IMR-90 (cell line): Measurements from ENCODE around the gene LSM6. TPM values are rescaled to one million over a fixed set of nuclear protein-coding genes. Genes with fewer than 3 reads are reported as not detected.

Experiments
- ATAC-seq: fragments of 200-7000 bp; cut with Tn5 transposase; 2 replicates; pipeline ENCODE4 v1.9.1; 2020; ENCODE audit warnings: low read depth, mild to moderate bottlenecking, moderate library complexity
- BruUV-seq: library from RNA; stranded (reverse); fragments of 400-500 nt; replicated peaks from 2 replicates; lab custom pipeline; 2021; lab: Mats Ljungman, UMichigan
- CTCF ChIA-PET: fragments of 300-600 bp; formaldehyde crosslinking; extraction: SDS; loops from one replicate; lab custom pipeline; 2021; ENCODE audit warnings: antibody characterized with exemption; lab: Yijun Ruan, JAX
- POLR2A ChIA-PET: fragments of 300-600 bp; sonication (Branson Sonifier 250); formaldehyde crosslinking; loops from one replicate; lab custom pipeline; 2022; ENCODE audit warnings: antibody characterized with exemption; ENCODE audit not compliant: unreplicated experiment; lab: Charles Lee
- DNase-seq: peaks from one replicate; pipeline ENCODE4 v3.0.0; 2013
- H2AFZ ChIP-seq: replicated peaks from 2 replicates; pipeline ENCODE3; 2013; ENCODE audit warnings: low read length, mild to moderate bottlenecking; ENCODE audit not compliant: poor library complexity
- H2AK5ac ChIP-seq: 2 replicates; pipeline ENCODE4 v1.6.1; 2013; ENCODE audit warnings: low read depth, low read length, inconsistent platforms
- H2AK9ac ChIP-seq: replicated peaks from 2 replicates; pipeline ENCODE3; 2013; ENCODE audit warnings: mild to moderate bottlenecking, low read depth, low read length, moderate library complexity; ENCODE audit not compliant: poor library complexity
- H2BK120ac ChIP-seq: 2 replicates; pipeline ENCODE4 v1.6.1; 2013; ENCODE audit warnings: low read depth, low read length, inconsistent platforms
- H2BK15ac ChIP-seq: 3 replicates; pipeline ENCODE4 v1.6.1; 2013; ENCODE audit warnings: low read depth, low read length, inconsistent platforms
- H2BK20ac ChIP-seq: 2 replicates; pipeline ENCODE4 v1.6.1; 2013; ENCODE audit warnings: low read depth, mild to moderate bottlenecking, inconsistent platforms, low read length, moderate library complexity
- H2BK5ac ChIP-seq: 2 replicates; pipeline ENCODE4 v1.6.1; 2013; ENCODE audit warnings: mild to moderate bottlenecking, low read depth, low read length, inconsistent platforms; ENCODE audit not compliant: poor library complexity, severe bottlenecking
- H3K14ac ChIP-seq: replicated peaks from 2 replicates; pipeline ENCODE4 v1.6.1; 2013; ENCODE audit warnings: low read depth, low read length, inconsistent platforms
- H3K18ac ChIP-seq: 2 replicates; pipeline ENCODE4 v1.6.1; 2013; ENCODE audit warnings: low read depth, low read length, control low read depth
- H3K23ac ChIP-seq: 2 replicates; pipeline ENCODE4 v1.6.1; 2013; ENCODE audit warnings: low read depth, low read length, inconsistent platforms
- H3K27ac ChIP-seq: 2 replicates; pipeline ENCODE4 v1.5.1; 2013; ENCODE audit warnings: mild to moderate bottlenecking, control low read depth, low read length; ENCODE audit not compliant: insufficient read depth
- H3K27me3 ChIP-seq: 2 replicates; pipeline ENCODE4 v1.6.1; 2013; ENCODE audit warnings: low read length; ENCODE audit not compliant: control insufficient read depth, insufficient read depth
- H3K36me3 ChIP-seq: 2 replicates; pipeline ENCODE4 v1.6.1; 2013; ENCODE audit warnings: low read length, mixed read lengths; ENCODE audit not compliant: control insufficient read depth, insufficient read depth
- H3K4ac ChIP-seq: 2 replicates; pipeline ENCODE4 v1.6.1; 2013; ENCODE audit warnings: low read depth, low read length, inconsistent platforms
- H3K4me1 ChIP-seq: 2 replicates; pipeline ENCODE4 v1.6.1; 2013; ENCODE audit warnings: low read length, mixed read lengths; ENCODE audit not compliant: control insufficient read depth, insufficient read depth
- H3K4me2 ChIP-seq: 2 replicates; pipeline ENCODE4 v1.6.1; 2013; ENCODE audit warnings: low read depth, mild to moderate bottlenecking, control low read depth, low read length, moderate library complexity
- H3K4me3 ChIP-seq: 2 replicates; pipeline ENCODE4 v1.5.1; 2013; ENCODE audit warnings: low read depth, mild to moderate bottlenecking, control low read depth, low read length, moderate library complexity; ENCODE audit not compliant: insufficient read depth
- H3K56ac ChIP-seq: 2 replicates; pipeline ENCODE4 v1.6.1; 2013; ENCODE audit warnings: low read length, inconsistent platforms; ENCODE audit not compliant: insufficient read depth; ENCODE audit errors: extremely low read depth
- H3K79me1 ChIP-seq, 2 experiments: 2 replicates each; pipeline ENCODE4 v1.6.1; 2013; ENCODE audit warnings: low read length in 2 of 2, inconsistent platforms in 1 of 2, low read depth in 1 of 2
- H3K9ac ChIP-seq: 2 replicates; pipeline ENCODE4 v1.6.1; 2013; ENCODE audit warnings: low read depth, low read length, control low read depth
- H3K9me1 ChIP-seq: 2 replicates; pipeline ENCODE4 v1.6.1; 2013; ENCODE audit warnings: low read length, inconsistent platforms; ENCODE audit not compliant: insufficient read depth
- H3K9me3 ChIP-seq: 2 replicates; pipeline ENCODE4 v1.6.1; 2013; ENCODE audit warnings: low read length; ENCODE audit not compliant: control insufficient read depth, insufficient read depth
- H4K20me1 ChIP-seq: 2 replicates; pipeline ENCODE4 v1.6.1; 2013; ENCODE audit warnings: low read length, inconsistent platforms; ENCODE audit not compliant: insufficient read depth
- H4K5ac ChIP-seq: 2 replicates; pipeline ENCODE4 v1.6.1; 2013; ENCODE audit warnings: mild to moderate bottlenecking, low read depth, low read length, control low read depth
- H4K8ac ChIP-seq, 2 experiments: 2 replicates each; pipeline ENCODE4 v1.6.1; 2013; ENCODE audit warnings: low read depth in 2 of 2, low read length in 2 of 2, control low read depth in 1 of 2, inconsistent platforms in 1 of 2
- H4K91ac ChIP-seq: 2 replicates; pipeline ENCODE4 v1.6.1; 2013; ENCODE audit warnings: low read depth, low read length, inconsistent platforms; ENCODE audit not compliant: insufficient read depth
- BHLHE40 ChIP-seq: fragments of 150-350 bp; IDR thresholded peaks from 2 replicates; pipeline ENCODE4 v1.6.1; 2016; ENCODE audit warnings: mild to moderate bottlenecking, low read depth, low read length
- CEBPB ChIP-seq: IDR thresholded peaks from 2 replicates; pipeline ENCODE4 v1.6.1; 2012; ENCODE audit warnings: low read depth, low read length, improper control_type of control experiment
- CHD1 ChIP-seq: IDR thresholded peaks from 2 replicates; pipeline ENCODE4 v1.6.1; 2012; ENCODE audit warnings: low read depth, low read length, improper control_type of control experiment
- FOS ChIP-seq: fragments of 150-350 bp; IDR thresholded peaks from 2 replicates; pipeline ENCODE4 v1.6.1; 2016; ENCODE audit warnings: low read depth, low read length
- MAFK ChIP-seq: IDR thresholded peaks from 2 replicates; pipeline ENCODE4 v1.6.1; 2012; ENCODE audit warnings: low read depth, low read length, improper control_type of control experiment
- MAZ ChIP-seq: IDR thresholded peaks from 2 replicates; pipeline ENCODE4 v1.6.1; 2012; ENCODE audit warnings: low read depth, mild to moderate bottlenecking, low read length, improper control_type of control experiment, moderate library complexity, borderline replicate concordance
- MXI1 ChIP-seq: IDR thresholded peaks from 2 replicates; pipeline ENCODE4 v1.6.1; 2012; ENCODE audit warnings: low read depth, mild to moderate bottlenecking, low read length, moderate library complexity, borderline replicate concordance
- NFE2L2 ChIP-seq: fragments of 150-350 bp; IDR thresholded peaks from 2 replicates; pipeline ENCODE4 v1.6.1; 2016; ENCODE audit warnings: low read depth, mild to moderate bottlenecking, low read length
- POLR2A ChIP-seq: IDR thresholded peaks from 2 replicates; pipeline ENCODE4 v1.6.1; 2012; ENCODE audit warnings: mild to moderate bottlenecking, low read depth, low read length
- RCOR1 ChIP-seq: IDR thresholded peaks from 2 replicates; pipeline ENCODE4 v1.6.1; 2012; ENCODE audit warnings: mild to moderate bottlenecking, low read length, improper control_type of control experiment; ENCODE audit not compliant: insufficient replicate concordance
- RFX5 ChIP-seq: IDR thresholded peaks from 2 replicates; pipeline ENCODE4 v1.8.0; 2012; ENCODE audit warnings: low read depth, mild to moderate bottlenecking, low read length, moderate library complexity
- SMC3 ChIP-seq: fragments of 150-350 bp; IDR thresholded peaks from 2 replicates; pipeline ENCODE4 v1.6.1; 2016; ENCODE audit warnings: low read depth, mild to moderate bottlenecking, antibody characterized with exemption, low read length, moderate library complexity
- WGBS, 2 experiments: methylation state at CpG; one replicate each; pipeline versions ENCODE4 v1.1.5 to v1.1.7; 2013; ENCODE audit warnings: missing lambda C conversion rate in 2 of 2; ENCODE audit not compliant: insufficient read length in 1 of 2; ENCODE audit errors: extremely low coverage in 2 of 2; 5-methylcytosine and 5-hydroxymethylcytosine counted together
- dilution Hi-C: fragments of 300-500 bp; cut with HindIII; formaldehyde crosslinking; loops from one replicate; pipeline ENCODE4 v1.14.3; 2018; ENCODE audit warnings: low sequenced_read_pairs; ENCODE audit not compliant: unreplicated experiment
- in situ Hi-C: fragments of 300-500 bp; cut with MboI; formaldehyde crosslinking; loops from 3 replicates; pipeline ENCODE4 v1.14.3; 2019; ENCODE audit warnings: low sequenced_read_pairs, inconsistent platforms, mixed read lengths
- intact Hi-C: fragments of 100-400 bp; cut with micrococcal nuclease; formaldehyde crosslinking; loops from 2 replicates; pipeline ENCODE4 v1.10.0; 2022
- polyA plus RNA-seq, 3 experiments: library from polyadenylated mRNA; depleted of rRNA; stranded (reverse); fragments of >200 nt; gene quantifications; 2 replicates each; pipeline ENCODE4 v1.2.3, GENCODE V29; 2012; ENCODE audit warnings: low replicate concordance in 1 of 3
- total RNA-seq: library from RNA; depleted of rRNA; stranded (reverse); fragments of >200 nt; gene quantifications from 2 replicates; pipeline ENCODE4 v1.2.3, GENCODE V29; 2012
- TF ChIP-seq, protein P1 (sequence below): fragments of 150-350 bp; IDR thresholded peaks from 2 replicates; pipeline ENCODE4 v1.6.1; 2017; ENCODE audit warnings: mild to moderate bottlenecking, antibody characterized with exemption, low read length, low read depth

The LSM6 gene
- total and polyA plus RNA-seq, 2 of the 4 experiments (the other 2 are of a cell fraction), result 13.4 to 17.4 TPM

DNA sequence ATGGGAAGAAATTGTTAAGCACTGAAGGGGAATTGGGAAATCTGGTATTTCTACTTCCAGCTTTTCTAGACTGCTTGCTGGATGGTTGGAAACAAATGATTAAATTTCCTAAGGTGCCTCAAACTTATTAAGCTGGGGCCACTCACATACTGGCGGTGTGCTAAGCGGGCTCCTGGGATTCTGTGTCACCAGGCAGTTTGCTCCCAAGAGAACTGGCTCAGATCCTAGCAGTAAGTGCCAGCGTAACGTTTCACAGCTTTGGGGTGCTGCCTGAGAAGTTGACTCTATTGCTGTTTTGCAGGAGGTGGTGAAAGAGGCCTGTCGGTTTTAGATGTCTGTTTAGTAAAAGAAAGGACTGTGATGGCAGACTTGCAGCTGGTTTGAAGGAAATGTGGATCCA is 31.9 kb downstream of the LSM6 start:
- H3K27ac ChIP-seq, result no peak overlapping the region

More for the DNA sequence above, 31.9 kb downstream of the LSM6 start:
- Histone ChIP-seq H2AK9ac (no peak overlapping the region), H2BK5ac (no peak overlapping the region), H3K56ac (no peak overlapping the region), H4K5ac (no peak overlapping the region), H2BK20ac (no peak overlapping the region), H3K9ac (no peak overlapping the region), H2AK5ac (no peak overlapping the region), H4K20me1 (no peaks in the 10 kb centered on the region), H3K9me3 (no peaks in the 10 kb centered on the region), H3K27me3 (peaks cover 12% of the 10 kb centered on the region), H3K4me2 (no peak overlapping the region), H4K91ac (no peak overlapping the region), H3K4ac (no peak overlapping the region), H4K8ac (no peak overlapping the region), H3K9me1 (no peaks in the 10 kb centered on the region), H3K14ac (no peak overlapping the region), H3K36me3 (no peaks in the 10 kb centered on the region), H3K4me1 (no peaks in the 10 kb centered on the region), H3K23ac (no peak overlapping the region; the same call in 1 of the 2 replicates), H3K18ac (no peak overlapping the region), H2AFZ (no peak overlapping the region), H3K79me1 (no peaks in the 10 kb centered on the region), H2BK120ac (no peak overlapping the region), H2BK15ac (no peak overlapping the region), H3K4me3 (no peak overlapping the region)
- no TSS peak for BruUV-seq
- POLR2A ChIA-PET, result no interaction called here
- DNase-seq (no peak), ATAC-seq (no peak)
- in situ Hi-C loops (no loop called here), intact Hi-C loops (no loop called here), dilution Hi-C loops (no loop called here)
- TF ChIP-seq, protein P1, sequence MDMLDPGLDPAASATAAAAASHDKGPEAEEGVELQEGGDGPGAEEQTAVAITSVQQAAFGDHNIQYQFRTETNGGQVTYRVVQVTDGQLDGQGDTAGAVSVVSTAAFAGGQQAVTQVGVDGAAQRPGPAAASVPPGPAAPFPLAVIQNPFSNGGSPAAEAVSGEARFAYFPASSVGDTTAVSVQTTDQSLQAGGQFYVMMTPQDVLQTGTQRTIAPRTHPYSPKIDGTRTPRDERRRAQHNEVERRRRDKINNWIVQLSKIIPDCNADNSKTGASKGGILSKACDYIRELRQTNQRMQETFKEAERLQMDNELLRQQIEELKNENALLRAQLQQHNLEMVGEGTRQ, result no peak
- no peak for TF ChIP-seq MXI1
- TF ChIP-seq BHLHE40, result no peak
- TF ChIP-seq MAZ, result no peak
- no peak for TF ChIP-seq RCOR1
- TF ChIP-seq SMC3, result no peak
- no peak for TF ChIP-seq FOS
- no peak for TF ChIP-seq MAFK
- no peak for TF ChIP-seq CEBPB
- no peak for TF ChIP-seq NFE2L2
- TF ChIP-seq CHD1, result no peak
- no peak for TF ChIP-seq POLR2A
- TF ChIP-seq RFX5, result no peak
- CTCF ChIA-PET, result no interaction called here
- 14% methylated on average over 1 of the region's 5 CpGs; no CpG with 5 or more reads in 1 of the 2 experiments for WGBS, 2 experiments
